Measurements from ENCODE around the gene GPR75.

DNA sequence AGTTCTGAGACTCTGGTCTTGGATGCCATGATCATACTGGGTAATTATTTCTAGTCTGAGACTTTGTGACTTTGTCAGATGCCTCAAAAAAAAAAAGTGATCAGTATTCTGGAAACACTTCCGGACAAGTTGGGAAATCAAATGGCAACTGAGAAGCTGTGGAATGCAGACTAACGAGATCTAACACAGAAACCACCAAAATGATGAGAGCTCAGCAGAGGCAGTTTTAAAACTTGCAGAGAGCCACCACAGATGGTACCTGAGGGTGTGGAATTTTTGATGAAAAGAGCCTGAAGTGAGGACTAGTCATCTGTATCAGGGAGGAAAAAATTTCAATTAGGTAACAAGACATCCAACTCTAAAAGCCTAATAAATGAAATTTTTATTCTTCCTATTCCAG lies 5.5 kb upstream of the GPR75 start:
- TF ChIP-seq, protein P1, sequence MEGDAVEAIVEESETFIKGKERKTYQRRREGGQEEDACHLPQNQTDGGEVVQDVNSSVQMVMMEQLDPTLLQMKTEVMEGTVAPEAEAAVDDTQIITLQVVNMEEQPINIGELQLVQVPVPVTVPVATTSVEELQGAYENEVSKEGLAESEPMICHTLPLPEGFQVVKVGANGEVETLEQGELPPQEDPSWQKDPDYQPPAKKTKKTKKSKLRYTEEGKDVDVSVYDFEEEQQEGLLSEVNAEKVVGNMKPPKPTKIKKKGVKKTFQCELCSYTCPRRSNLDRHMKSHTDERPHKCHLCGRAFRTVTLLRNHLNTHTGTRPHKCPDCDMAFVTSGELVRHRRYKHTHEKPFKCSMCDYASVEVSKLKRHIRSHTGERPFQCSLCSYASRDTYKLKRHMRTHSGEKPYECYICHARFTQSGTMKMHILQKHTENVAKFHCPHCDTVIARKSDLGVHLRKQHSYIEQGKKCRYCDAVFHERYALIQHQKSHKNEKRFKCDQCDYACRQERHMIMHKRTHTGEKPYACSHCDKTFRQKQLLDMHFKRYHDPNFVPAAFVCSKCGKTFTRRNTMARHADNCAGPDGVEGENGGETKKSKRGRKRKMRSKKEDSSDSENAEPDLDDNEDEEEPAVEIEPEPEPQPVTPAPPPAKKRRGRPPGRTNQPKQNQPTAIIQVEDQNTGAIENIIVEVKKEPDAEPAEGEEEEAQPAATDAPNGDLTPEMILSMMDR (conservative IDR thresholded peaks at IDR 0.05): no peak
- no peak for TF ChIP-seq ZFX (IDR thresholded peaks at IDR 0.05)

Data from C4-2B (cell line).